GM19239 (cell line): ENCODE data around the gene LRP10.

Source experiments
- DNase-seq: peaks from one replicate; pipeline ENCODE4 v3.0.0; 2011; ENCODE audit warnings: low spot score; ENCODE audit not compliant: insufficient read length
- FAIRE-seq: peaks from 2 replicates; lab custom pipeline; 2011; peaks lifted over from hg19 to GRCh38; lab: Jason Lieb, UNC

The LRP10 gene

GRCh38 chr14:22884076-22884737, 12.7 kb downstream of the LRP10 start:
- FAIRE-seq, result no peak
- no peak for DNase-seq

GRCh38 chr14:22884738-22885523, 13.4 kb downstream of the LRP10 start:
- DNase-seq (no peak), FAIRE-seq (no peak)

- DNase-seq (no peak), FAIRE-seq (no peak)
Measured at GRCh38 chr14:22885975-22886374, 14.4 kb downstream of the LRP10 start.

- DNase-seq (peak; percentile 77), FAIRE-seq (peak; percentile 68)
Measured at GRCh38 chr14:22886500-22887259, 15.1 kb downstream of the LRP10 start.

- peak; percentile 86 for FAIRE-seq
- peak; percentile 46 for DNase-seq
Measured at GRCh38 chr14:22887260-22887989, 15.9 kb downstream of the LRP10 start.

GRCh38 chr14:22887990-22888378, 16.4 kb downstream of the LRP10 start:
- FAIRE-seq, result peak; percentile 93
- DNase-seq, result peak; percentile 41

- FAIRE-seq (peak; percentile 76), DNase-seq (no peak)
Measured at GRCh38 chr14:22888662-22889061, 17.1 kb downstream of the LRP10 start.

GRCh38 chr14:22890416-22890815, 18.9 kb downstream of the LRP10 start:
- no peak for DNase-seq
- FAIRE-seq, result no peak

- DNase-seq (no peak), FAIRE-seq (no peak)
Measured at GRCh38 chr14:22892488-22892887, 20.9 kb downstream of the LRP10 start.

GRCh38 chr14:22893706-22894105, 22.2 kb downstream of the LRP10 start:
- FAIRE-seq, result no peak
- no peak for DNase-seq

- DNase-seq, result no peak
- FAIRE-seq, result no peak
Measured at GRCh38 chr14:22895402-22895801, 23.9 kb downstream of the LRP10 start.

- FAIRE-seq, result no peak
Measured at GRCh38 chr14:22896356-22896755, 24.8 kb downstream of the LRP10 start.

GRCh38 chr14:22896760-22897159, 25.2 kb downstream of the LRP10 start:
- no peak for FAIRE-seq
- DNase-seq, result no peak

More at GRCh38 chr14:22896356-22896755, 24.8 kb downstream of the LRP10 start:
- DNase-seq, result no peak

- DNase-seq, result no peak
- FAIRE-seq, result no peak
Measured at GRCh38 chr14:22897357-22897756, 25.8 kb downstream of the LRP10 start.

- DNase-seq (no peak), FAIRE-seq (no peak)
Measured at GRCh38 chr14:22898302-22899090, 27.0 kb downstream of the LRP10 start.

GRCh38 chr14:22900081-22900799, 28.7 kb downstream of the LRP10 start:
- DNase-seq (no peak), FAIRE-seq (peak; percentile 83)

GRCh38 chr14:22901799-22902198, 30.3 kb downstream of the LRP10 start:
- FAIRE-seq (no peak), DNase-seq (no peak)

GRCh38 chr14:22903742-22904087, 32.2 kb downstream of the LRP10 start:
- DNase-seq, result no peak
- no peak for FAIRE-seq

GRCh38 chr14:22905627-22906026, 34.1 kb downstream of the LRP10 start:
- no peak for FAIRE-seq
- no peak for DNase-seq
